GM20000 (cell line): ENCODE measurements around the gene INTS3.
A peak's percentile ranks its signal among the peaks of the same experiment; 100 is the strongest.

Experiments
- DNase-seq: peaks from one replicate; pipeline ENCODE4 v3.0.0; 2012; ENCODE audit warnings: low spot score
- CTCF ChIP-seq: IDR thresholded peaks from 2 replicates; pipeline ENCODE4 v1.5.1; 2012; ENCODE audit warnings: mild to moderate bottlenecking, control low read depth; ENCODE audit errors: extremely low read depth, missing control alignments

The INTS3 gene

GRCh38 chr1:153786038-153786790, 58.4 kb downstream of the INTS3 start:
- no peak for TF ChIP-seq CTCF
- DNase-seq, result no peak

GRCh38 chr1:153789478-153790034, 61.7 kb downstream of the INTS3 start:
- no peak for DNase-seq

GRCh38 chr1:153790313-153790965, 62.6 kb downstream of the INTS3 start:
- DNase-seq, result no peak
- no peak for TF ChIP-seq CTCF

More at GRCh38 chr1:153789478-153790034, 61.7 kb downstream of the INTS3 start:
- no peak for TF ChIP-seq CTCF

GRCh38 chr1:153790966-153791647, 63.3 kb downstream of the INTS3 start:
- peak; percentile 87 for DNase-seq

GRCh38 chr1:153791648-153792253, 63.9 kb downstream of the INTS3 start:
- DNase-seq, result peak; percentile 56
- no peak for TF ChIP-seq CTCF

More at GRCh38 chr1:153790966-153791647, 63.3 kb downstream of the INTS3 start:
- no peak for TF ChIP-seq CTCF

GRCh38 chr1:153792631-153793041, 64.8 kb downstream of the INTS3 start:
- no peak for TF ChIP-seq CTCF
- DNase-seq, result no peak
